SK-N-SH (cell line): ENCODE data around the gene CAMK4. TPM values are rescaled to one million over a fixed set of nuclear protein-coding genes. Genes with fewer than 3 reads are reported as not detected.

Source experiments
- CTCF ChIA-PET: fragments of 300-600, 350-600 bp; formaldehyde crosslinking; extraction: SDS; loops from one replicate; lab custom pipeline; 2021; lab: Yijun Ruan, JAX
- POLR2A ChIA-PET: fragments of 350-600 bp; sonication (Branson Sonifier 250); formaldehyde crosslinking; extraction: SDS; loops from one replicate; lab custom pipeline; 2020; ENCODE audit warnings: antibody characterized with exemption, inconsistent platforms; lab: Yijun Ruan, JAX
- DNase-seq: peaks from one replicate; pipeline ENCODE4 v3.0.0; 2012
- H2AFZ ChIP-seq: fragments of 200-600 bp; sonication (generic); 2 replicates; pipeline ENCODE4 v1.8.1; 2016; ENCODE audit warnings: antibody characterized with exemption, mild to moderate bottlenecking, low read depth
- H3F3A ChIP-seq: fragments of 200-600 bp; sonication (generic); replicated peaks from 2 replicates; pipeline ENCODE3; 2016; ENCODE audit warnings: antibody characterized with exemption, mild to moderate bottlenecking; ENCODE audit not compliant: insufficient read depth
- H3K27ac ChIP-seq, 2 experiments: fragments of 200-500 bp in 1 of 2; fragments of 200-600 bp in 1 of 2; sonication (Bioruptor generic) in 1 of 2; sonication (generic), shearing (Covaris generic) in 1 of 2; 2 replicates each; pipeline versions ENCODE4 v1.5.1 to v1.6.1; 2014 to 2016; ENCODE audit warnings: low read depth in 2 of 2, inconsistent platforms in 1 of 2, low read length in 1 of 2, mild to moderate bottlenecking in 1 of 2, mixed read lengths in 1 of 2
- H3K27me3 ChIP-seq: fragments of 200-600 bp; sonication (generic), shearing (Covaris generic); 2 replicates; pipeline ENCODE4 v1.6.1; 2016; ENCODE audit warnings: mixed run types; ENCODE audit not compliant: insufficient read depth
- H3K36me3 ChIP-seq, 2 experiments: fragments of 200-500 bp in 1 of 2; fragments of 200-600 bp in 1 of 2; sonication (Bioruptor generic) in 1 of 2; sonication (generic) in 1 of 2; replicated peaks in 1 of 2; 2 replicates each; pipeline versions ENCODE3 to v1.5.1; 2014 to 2016; ENCODE audit warnings: low read length in 1 of 2, mild to moderate bottlenecking in 1 of 2; ENCODE audit not compliant: insufficient read depth in 2 of 2, control insufficient read depth in 1 of 2
- H3K4me1 ChIP-seq, 2 experiments: fragments of 200-500 bp in 1 of 2; fragments of 200-600 bp in 1 of 2; sonication (Bioruptor generic) in 1 of 2; sonication (generic), shearing (Covaris generic) in 1 of 2; 2 replicates each; pipeline versions ENCODE4 v1.5.1 to v1.6.1; 2014 to 2016; ENCODE audit warnings: low read depth in 1 of 2, low read length in 1 of 2, mixed run types in 1 of 2; ENCODE audit not compliant: insufficient read depth in 2 of 2, control insufficient read depth in 1 of 2
- H3K4me2 ChIP-seq: fragments of 200-600 bp; sonication (generic), shearing (Covaris generic); 2 replicates; pipeline ENCODE4 v1.6.1; 2017; ENCODE audit warnings: mixed run types
- H3K4me3 ChIP-seq, 2 experiments: fragments of 200-500 bp in 1 of 2; fragments of 200-600 bp in 1 of 2; sonication (Bioruptor generic) in 1 of 2; sonication (generic), shearing (Covaris generic) in 1 of 2; 2 replicates each; pipeline versions ENCODE4 v1.5.1 to v1.8.1; 2014 to 2016; ENCODE audit warnings: low read depth in 2 of 2, inconsistent platforms in 1 of 2, low read length in 1 of 2, mild to moderate bottlenecking in 1 of 2, mixed read lengths in 1 of 2, moderate library complexity in 1 of 2
- H3K79me2 ChIP-seq: fragments of 200-600 bp; sonication (generic); 2 replicates; pipeline ENCODE4 v1.8.1; 2017; ENCODE audit warnings: mild to moderate bottlenecking; ENCODE audit not compliant: insufficient read depth
- H3K9ac ChIP-seq: fragments of 200-600 bp; sonication (generic); 2 replicates; pipeline ENCODE4 v1.6.1; 2017; ENCODE audit warnings: mixed run types
- H3K9me2 ChIP-seq: fragments of 200-600 bp; sonication (generic); 2 replicates; pipeline ENCODE4 v1.6.1; 2017; ENCODE audit warnings: mixed run types
- H3K9me3 ChIP-seq: fragments of 200-600 bp; sonication (generic); 2 replicates; pipeline ENCODE4 v1.6.1; 2017; ENCODE audit warnings: mixed run types, mild to moderate bottlenecking, moderate library complexity
- H4K20me1 ChIP-seq: fragments of 200-600 bp; sonication (generic); 2 replicates; pipeline ENCODE4 v1.6.1; 2017; ENCODE audit warnings: mild to moderate bottlenecking, mixed run types; ENCODE audit not compliant: insufficient read depth
- ELF1 ChIP-seq: IDR thresholded peaks from 2 replicates; pipeline ENCODE4 v1.4.0; 2012
- EP300 ChIP-seq, 2 experiments: IDR thresholded peaks; 2 replicates each; pipeline versions ENCODE4 v1.4.0 to v1.6.1; 2012; ENCODE audit warnings: borderline replicate concordance in 1 of 2, low read depth in 1 of 2, low read length in 1 of 2
- FOXJ3 ChIP-seq: sonication (generic); formaldehyde crosslinking; IDR thresholded peaks from 2 replicates; pipeline ENCODE4 v1.5.1; 2020; ENCODE audit warnings: mild to moderate bottlenecking, missing genetic modification reagents
- FOXM1 ChIP-seq: IDR thresholded peaks from 2 replicates; pipeline ENCODE4 v1.4.0; 2012; ENCODE audit warnings: low read depth, mild to moderate bottlenecking
- GABPA ChIP-seq: IDR thresholded peaks from 2 replicates; pipeline ENCODE4 v1.4.0; 2012; ENCODE audit warnings: low read depth, mild to moderate bottlenecking
- MEF2A ChIP-seq: IDR thresholded peaks from 2 replicates; pipeline ENCODE4 v1.4.0; 2012; ENCODE audit warnings: low read depth, borderline replicate concordance
- NRF1 ChIP-seq: IDR thresholded peaks from 2 replicates; pipeline ENCODE4 v1.6.1; 2012; ENCODE audit warnings: low read depth, mild to moderate bottlenecking, low read length
- RCOR1 ChIP-seq: fragments of 150-350 bp; IDR thresholded peaks from 2 replicates; pipeline ENCODE4 v1.6.1; 2017; ENCODE audit warnings: antibody characterized with exemption, low read length
- RFX5 ChIP-seq: IDR thresholded peaks from 2 replicates; pipeline ENCODE4 v1.6.1; 2012; ENCODE audit warnings: mild to moderate bottlenecking, improper control_type of control experiment, low read length
- SMC3 ChIP-seq: IDR thresholded peaks from 2 replicates; pipeline ENCODE4 v1.6.1; 2012; ENCODE audit warnings: low read depth, low read length, improper control_type of control experiment
- USF2 ChIP-seq: fragments of 150-350 bp; IDR thresholded peaks from 2 replicates; pipeline ENCODE4 v1.6.1; 2017; ENCODE audit warnings: antibody characterized with exemption, low read length, low read depth, borderline replicate concordance
- ZBTB33 ChIP-seq: IDR thresholded peaks from 2 replicates; pipeline ENCODE4 v1.4.0; 2012; ENCODE audit warnings: low read depth, borderline replicate concordance
- WGBS: methylation state at CpG from one replicate; pipeline ENCODE4 v1.1.6; 2017; ENCODE audit warnings: low lambda C conversion rate; 5-methylcytosine and 5-hydroxymethylcytosine counted together
- polyA plus RNA-seq, 3 experiments: library from polyadenylated mRNA; depleted of rRNA; stranded (reverse); fragments of >200 nt; gene quantifications; 2 replicates each; pipeline ENCODE4 v1.2.3, GENCODE V29; 2012

The CAMK4 gene
- polyA plus RNA-seq, 1 of the 3 experiments (the other 2 are of a cell fraction): 4.1 TPM

- WGBS: 75% methylated on average over 4 of the region's 4 CpGs
- DNase-seq: no peak
- Histone ChIP-seq H3K27me3 (no peaks in the 10 kb centered on the region), H3K27ac (no peak overlapping the region), H3K4me1 (no peaks in the 10 kb centered on the region), H3F3A (no peaks in the 10 kb centered on the region), H3K79me2 (no peaks in the 10 kb centered on the region), H3K36me3 (no peaks in the 10 kb centered on the region), H3K4me2 (no peak overlapping the region), H3K4me3 (no peak overlapping the region), H3K9me2 (no peaks in the 10 kb centered on the region), H3K9ac (no peak overlapping the region), H3K9me3 (no peaks in the 10 kb centered on the region; the same call in 1 of the 2 replicates), H4K20me1 (no peaks in the 10 kb centered on the region), H2AFZ (no peak overlapping the region)
- ChIA-PET CTCF (interaction anchor here (1.5 kb wide), 1 partner anchor 10 kb away, joined by 3 read pairs; no protein-coding TSS in a partner anchor), POLR2A (no interaction called here)
- no peak for TF ChIP-seq FOXJ3
- no peak for TF ChIP-seq SMC3
- no peak for TF ChIP-seq ELF1
- TF ChIP-seq MEF2A: no peak
- TF ChIP-seq GABPA: no peak
- TF ChIP-seq RCOR1: no peak
- no peak for TF ChIP-seq NRF1
- TF ChIP-seq USF2: no peak
- TF ChIP-seq EP300 (IDR thresholded peaks at IDR 0.05; ENCODE audit: borderline replicate concordance in 1 of 2, low read depth in 1 of 2, low read length in 1 of 2): no peak
These were observed 102.4 kb downstream of the CAMK4 start for GRCh38 chr5:111326551-111326950.

- H3K36me3 ChIP-seq: no peaks in the 10 kb centered on the region
- no peaks in the 10 kb centered on the region for H3F3A ChIP-seq
- H4K20me1 ChIP-seq: no peaks in the 10 kb centered on the region
- DNase-seq: no peak
- no peaks in the 10 kb centered on the region for H3K79me2 ChIP-seq
- H3K27me3 ChIP-seq: no peaks in the 10 kb centered on the region
- H3K9me2 ChIP-seq: no peaks in the 10 kb centered on the region
- CTCF ChIA-PET: no interaction called here
- no peak overlapping the region for H3K9ac ChIP-seq
- no peak overlapping the region for H3K4me2 ChIP-seq
- no peaks in the 10 kb centered on the region; a peak in 1 of 4 replicates for H3K4me1 ChIP-seq
- TF ChIP-seq SMC3: no peak
- no peak for TF ChIP-seq USF2
- TF ChIP-seq NRF1: no peak
- no peak for TF ChIP-seq ZBTB33
- TF ChIP-seq RFX5: no peak
- TF ChIP-seq FOXM1: no peak
- TF ChIP-seq, all 33 proteins: peak for 0
- WGBS: 78% methylated on average over 1 of the region's 1 CpG
- no peaks in the 10 kb centered on the region for H3K9me3 ChIP-seq
- no peak overlapping the region for H3K27ac ChIP-seq
- no peak overlapping the region for H2AFZ ChIP-seq
- POLR2A ChIA-PET: no interaction called here
- H3K4me3 ChIP-seq: no peak overlapping the region
These were observed 112.9 kb downstream of the CAMK4 start for GRCh38 chr5:111337133-111337532.
